A549 (cell line): ENCODE results near the gene RGMB. TPM values are rescaled to one million over a fixed set of nuclear protein-coding genes. Genes with fewer than 3 reads are reported as not detected.

Experiments used
- ATAC-seq, 2 experiments: fragments of 200-7000 bp in 1 of 2; fragments of >200 bp in 1 of 2; cut with Nextera tagmentation in 1 of 2; cut with Tn5 transposase in 1 of 2; 3 replicates each; pipeline versions ENCODE4 v1.8.0 to v1.9.1; 2018 to 2020; ENCODE audit warnings: mild to moderate bottlenecking in 1 of 2, moderate library complexity in 1 of 2
- CTCF ChIA-PET: fragments of 300-600 bp; sonication (Branson Sonifier 250); formaldehyde crosslinking; extraction: SDS; loops from one replicate; lab custom pipeline; 2021; ENCODE audit warnings: antibody characterized with exemption, inconsistent platforms; lab: Yijun Ruan, JAX
- POLR2A ChIA-PET: fragments of 350-600 bp; formaldehyde crosslinking; extraction: SDS; loops from one replicate; lab custom pipeline; 2021; ENCODE audit warnings: antibody characterized with exemption, inconsistent platforms; lab: Yijun Ruan, JAX
- DNase-seq, 2 experiments: peaks; one replicate each; pipeline versions ENCODE4 v3.0.0 to v3.0.0-alpha.2; 2011 to 2016; ENCODE audit warnings: low read depth in 1 of 2, low spot score in 1 of 2
- FAIRE-seq: peaks from 2 replicates; lab custom pipeline; 2011; peaks lifted over from hg19 to GRCh38; lab: Jason Lieb, UNC
- H3K27ac ChIP-seq, 2 experiments: fragments of >200 bp; sonication (Bioruptor Twin); formaldehyde crosslinking; 3 replicates each; pipeline ENCODE4 v1.5.1; 2016 to 2017
- H3K4me1 ChIP-seq: fragments of >200 bp; sonication (Bioruptor Twin); formaldehyde crosslinking; 3 replicates; pipeline ENCODE4 v1.6.1; 2016
- H3K4me2 ChIP-seq: fragments of >200 bp; sonication (Bioruptor Twin); formaldehyde crosslinking; 3 replicates; pipeline ENCODE4 v1.6.1; 2016
- H3K4me3 ChIP-seq: fragments of >200 bp; sonication (Bioruptor Twin); formaldehyde crosslinking; 3 replicates; pipeline ENCODE4 v1.5.1; 2016
- H3K9me3 ChIP-seq: fragments of >200 bp; sonication (Bioruptor Twin); formaldehyde crosslinking; 3 replicates; pipeline ENCODE4 v1.6.1; 2016
- BHLHE40 ChIP-seq: IDR thresholded peaks from 2 replicates; pipeline ENCODE4 v1.6.1; 2012; ENCODE audit warnings: low read depth, low read length, inconsistent platforms
- CBX2 ChIP-seq: fragments of 200-600 bp; sonication (generic); IDR thresholded peaks from 2 replicates; pipeline ENCODE4 v1.6.1; 2016; ENCODE audit warnings: low read depth, mild to moderate bottlenecking, borderline replicate concordance
- CBX8 ChIP-seq: fragments of 200-600 bp; sonication (generic); IDR thresholded peaks from 2 replicates; pipeline ENCODE4 v1.6.1; 2016
- CEBPB ChIP-seq, 2 experiments: fragments of >200 bp in 1 of 2; sonication (Bioruptor Twin) in 1 of 2; formaldehyde crosslinking in 1 of 2; IDR thresholded peaks; 2 replicates each; pipeline ENCODE4 v1.6.1; 2012 to 2016
- CHD2 ChIP-seq: fragments of 150-350 bp; IDR thresholded peaks from 2 replicates; pipeline ENCODE4 v1.6.1; 2014; ENCODE audit warnings: low read length; ENCODE audit not compliant: partially characterized antibody
- CHD4 ChIP-seq: fragments of 200-600 bp; sonication (generic); IDR thresholded peaks from 2 replicates; pipeline ENCODE4 v1.6.1; 2016; ENCODE audit warnings: antibody characterized with exemption, mild to moderate bottlenecking, borderline replicate concordance
- E2F6 ChIP-seq: IDR thresholded peaks from 2 replicates; pipeline ENCODE4 v1.6.1; 2012; ENCODE audit warnings: low read depth, borderline replicate concordance
- HES2 ChIP-seq: fragments of >200 bp; sonication (Bioruptor Twin); formaldehyde crosslinking; IDR thresholded peaks from 2 replicates; pipeline ENCODE4 v1.6.1; 2016
- HMGXB4 ChIP-seq: fragments of 250-450 bp; sonication (Bioruptor Pico); IDR thresholded peaks from 2 replicates; pipeline ENCODE4 v1.5.0; 2021; ENCODE audit warnings: mild to moderate bottlenecking, moderate library complexity, borderline replicate concordance
- JUN ChIP-seq, 2 experiments: fragments of >200 bp; sonication (Bioruptor Twin); formaldehyde crosslinking; IDR thresholded peaks; 2 replicates in 1 of 2; 3 replicates in 1 of 2; pipeline ENCODE4 v1.6.1; 2016 to 2017
- KDM1A ChIP-seq: fragments of 200-600 bp; sonication (generic); IDR thresholded peaks from 2 replicates; pipeline ENCODE4 v1.6.1; 2016; ENCODE audit warnings: low read depth, mild to moderate bottlenecking
- KDM5A ChIP-seq: fragments of 200-600 bp; sonication (generic); IDR thresholded peaks from 2 replicates; pipeline ENCODE4 v1.6.1; 2016; ENCODE audit warnings: antibody characterized with exemption, mild to moderate bottlenecking
- NR3C1 ChIP-seq: fragments of >200 bp; sonication (Bioruptor Twin); formaldehyde crosslinking; IDR thresholded peaks from 3 replicates; pipeline ENCODE4 v1.6.1; 2017
- PBX3 ChIP-seq: IDR thresholded peaks from 2 replicates; pipeline ENCODE4 v1.6.1; 2012
- RAD21 ChIP-seq, 2 experiments: fragments of >200 bp in 1 of 2; sonication (Bioruptor Twin) in 1 of 2; formaldehyde crosslinking in 1 of 2; IDR thresholded peaks in 1 of 2; conservative IDR thresholded peaks in 1 of 2; 2 replicates in 1 of 2; 3 replicates in 1 of 2; pipeline ENCODE4 v1.6.1; 2012 to 2018; ENCODE audit warnings: inconsistent platforms in 1 of 2
- RARB ChIP-seq: fragments of 250-450 bp; sonication (Bioruptor Pico); IDR thresholded peaks from 2 replicates; pipeline ENCODE4 v1.8.0; 2021; ENCODE audit warnings: mild to moderate bottlenecking, moderate library complexity
- REST ChIP-seq: fragments of 200-600 bp; sonication (generic); IDR thresholded peaks from 2 replicates; pipeline ENCODE4 v1.6.1; 2016; ENCODE audit warnings: antibody characterized with exemption, mild to moderate bottlenecking, moderate library complexity
- RFX5 ChIP-seq: fragments of 450-650 bp; IDR thresholded peaks from 2 replicates; pipeline ENCODE4 v1.7.1; 2014; ENCODE audit warnings: antibody characterized with exemption, mild to moderate bottlenecking, moderate library complexity
- RNF2 ChIP-seq: fragments of 200-600 bp; sonication (generic); IDR thresholded peaks from 2 replicates; pipeline ENCODE4 v1.6.1; 2016; ENCODE audit warnings: low read depth, mild to moderate bottlenecking, antibody characterized with exemption, moderate library complexity, borderline replicate concordance
- SMC3 ChIP-seq: fragments of >200 bp; sonication (Bioruptor Twin); formaldehyde crosslinking; IDR thresholded peaks from 3 replicates; pipeline ENCODE4 v1.6.1; 2018; ENCODE audit warnings: inconsistent platforms
- SREBF2 ChIP-seq: fragments of 450-650 bp; IDR thresholded peaks from 2 replicates; pipeline ENCODE4 v1.6.1; 2014; ENCODE audit warnings: mild to moderate bottlenecking, moderate library complexity
- ZFP36 ChIP-seq: fragments of 450-650 bp; IDR thresholded peaks from 2 replicates; pipeline ENCODE4 v1.6.1; 2014; ENCODE audit warnings: borderline replicate concordance; ENCODE audit not compliant: partially characterized antibody
- ZNF302 ChIP-seq: fragments of 250-450 bp; sonication (Bioruptor Pico); IDR thresholded peaks from 2 replicates; pipeline ENCODE4 v1.9.0; 2021; ENCODE audit warnings: inconsistent platforms, mild to moderate bottlenecking, moderate library complexity
- ZSCAN20 ChIP-seq: fragments of 250-450 bp; sonication (Bioruptor Pico); IDR thresholded peaks from 2 replicates; pipeline ENCODE4 v1.8.0; 2022; ENCODE audit warnings: mild to moderate bottlenecking, moderate library complexity
- WGBS: methylation state at CpG from one replicate; pipeline ENCODE4 v1.1.6; 2017; ENCODE audit errors: missing lambda C conversion rate; 5-methylcytosine and 5-hydroxymethylcytosine counted together
- polyA plus RNA-seq, 4 experiments: library from polyadenylated mRNA; depleted of rRNA in 3 of 4; stranded (reverse); fragments of >200 nt; fragmentation: RNase III in 1 of 4; extraction: RNeasy Plus Mini Kit Qiagen cat#74134 plus additional on column Dnase treatment in 1 of 4; gene quantifications; 2 replicates in 3 of 4; 3 replicates in 1 of 4; pipeline ENCODE4 v1.2.3, GENCODE V29; 2011 to 2017

RGMB gene
- polyA plus RNA-seq, 2 of the 4 experiments (the other 2 are of a cell fraction), result 5.3 to 5.6 TPM

- ATAC-seq, result peak; percentile 11 to 35; a peak in 2 of 6 replicates
- Histone ChIP-seq H3K9me3 (no peaks in the 10 kb centered on the region), H3K4me2 (no peak overlapping the region), H3K27ac (no peak overlapping the region), H3K4me3 (no peak overlapping the region), H3K4me1 (no peaks in the 10 kb centered on the region)
- 86% methylated on average over 5 of the region's 5 CpGs for WGBS
- DNase-seq, result no peak
- POLR2A ChIA-PET, result no interaction called here
- TF ChIP-seq ZSCAN20 (CRISPR knock-in tag) (no peak), HMGXB4 (CRISPR knock-in tag) (no peak), KDM1A (no peak), RAD21 (conservative IDR thresholded peaks at IDR 0.05 in 1 of 2, IDR thresholded peaks at IDR 0.05 in 1 of 2) (no peak), E2F6 (no peak)
- CTCF ChIA-PET, result interaction anchor here (0.6 to 11.4 kb wide), 3 partner anchors 9 to 18 kb away, joined by 3 to 127 read pairs (median 39); no protein-coding TSS in a partner anchor
- no peak for FAIRE-seq
Observed at GRCh38 chr5:98787131-98787719, 13.8 kb downstream of the RGMB start.

GRCh38 chr5:98789029-98789428, 15.6 kb downstream of the RGMB start:
- FAIRE-seq (no peak), ATAC-seq (no peak), DNase-seq (no peak)
- TF ChIP-seq PBX3, result no peak
- no peak for TF ChIP-seq JUN (IDR thresholded peaks at IDR 0.05)
- TF ChIP-seq SMC3, result no peak
- TF ChIP-seq RNF2, result no peak
- no peak for TF ChIP-seq CEBPB (IDR thresholded peaks at IDR 0.05)
- no peak for TF ChIP-seq KDM5A
- no peak for TF ChIP-seq HES2
- no peak for TF ChIP-seq CBX2
- TF ChIP-seq ZNF302 (CRISPR knock-in tag), result no peak
- no peak for TF ChIP-seq KDM1A
- TF ChIP-seq SREBF2, result no peak
- TF ChIP-seq RARB (CRISPR knock-in tag), result no peak
- TF ChIP-seq ZFP36, result no peak
- no peak for TF ChIP-seq CHD2
- TF ChIP-seq CBX8, result no peak
- TF ChIP-seq BHLHE40, result no peak
- no peak for TF ChIP-seq REST
- no peak for TF ChIP-seq NR3C1
- TF ChIP-seq RFX5, result no peak
- TF ChIP-seq CHD4, result no peak
- Histone ChIP-seq H3K4me3 (no peak overlapping the region), H3K27ac (no peak overlapping the region), H3K9me3 (no peaks in the 10 kb centered on the region), H3K4me2 (no peak overlapping the region), H3K4me1 (no peaks in the 10 kb centered on the region)
- ChIA-PET CTCF (interaction anchor here (0.7 to 11.4 kb wide), 2 partner anchors 12 to 19 kb away, joined by 4 to 127 read pairs; no protein-coding TSS in a partner anchor), POLR2A (no interaction called here)
- WGBS, result 82% methylated on average over 3 of the region's 3 CpGs
